Spleen (tissue), 11 donors: ENCODE measurements around the gene SYNPR. TPM values are rescaled to one million over a fixed set of nuclear protein-coding genes. Genes with fewer than 3 reads are reported as not detected.

Experiments used
- DNase-seq: peaks from one replicate; pipeline ENCODE4 v3.0.0-alpha.2; 2020
- H3K27ac ChIP-seq, 8 donors: fragments of 200-600 bp; sonication (generic) in 7 of 8; 1 replicate in 4 of 8; 2 replicates in 4 of 8; pipeline versions ENCODE4 v1.5.0 to v1.8.0; 2016 to 2021; ENCODE audit warnings: inconsistent platforms in 4 of 8, mild to moderate bottlenecking in 4 of 8, moderate library complexity in 1 of 8
- H3K27me3 ChIP-seq, 7 donors: fragments of 200-600 bp; sonication (generic) in 6 of 7; replicated peaks in 1 of 7; 1 replicate in 4 of 7; 2 replicates in 3 of 7; pipeline versions ENCODE4 v1.5.0 to v1.8.0; 2016 to 2021; ENCODE audit warnings: inconsistent platforms in 3 of 7, mild to moderate bottlenecking in 1 of 7
- H3K36me3 ChIP-seq, 6 donors: fragments of 200-600 bp; sonication (generic) in 5 of 6; 1 replicate in 4 of 6; 2 replicates in 2 of 6; pipeline versions ENCODE4 v1.5.0 to v1.8.0; 2016 to 2021; ENCODE audit warnings: inconsistent platforms in 2 of 6
- H3K4me1 ChIP-seq, 6 donors: fragments of 200-600 bp; sonication (generic) in 5 of 6; 1 replicate in 3 of 6; 2 replicates in 3 of 6; pipeline versions ENCODE4 v1.5.0 to v1.8.0; 2016 to 2021; ENCODE audit warnings: inconsistent platforms in 3 of 6
- H3K4me3 ChIP-seq, 8 donors: fragments of 200-600 bp; sonication (generic) in 7 of 8; 1 replicate in 4 of 8; 2 replicates in 4 of 8; pipeline versions ENCODE4 v1.5.0 to v1.8.0; 2016 to 2021; ENCODE audit warnings: inconsistent platforms in 4 of 8, mild to moderate bottlenecking in 4 of 8, moderate library complexity in 2 of 8
- H3K9me3 ChIP-seq, 8 donors: fragments of 200-600 bp; sonication (generic) in 7 of 8; 1 replicate in 4 of 8; 2 replicates in 4 of 8; pipeline versions ENCODE4 v1.5.0 to v1.8.0; 2016 to 2021; ENCODE audit warnings: inconsistent platforms in 4 of 8
- POLR2A ChIP-seq, 3 donors: fragments of 450-650 bp; IDR thresholded peaks; one replicate each; pipeline ENCODE4 v1.5.1; 2017; ENCODE audit warnings: antibody characterized with exemption in 3 of 3, mild to moderate bottlenecking in 1 of 3
- POLR2AphosphoS5 ChIP-seq, 3 donors: sonication (generic); formaldehyde crosslinking; IDR thresholded peaks; one replicate each; pipeline ENCODE4 v1.5.1; 2017; ENCODE audit warnings: antibody characterized with exemption in 3 of 3
- WGBS, 5 donors: extraction: QIAGEN DNeasy Blood & Tissue Kit in 3 of 5; methylation state at CpG; one replicate each; pipeline versions ENCODE4 v1.1.5 to v1.1.7; 2013 to 2018; 5-methylcytosine and 5-hydroxymethylcytosine counted together
- intact Hi-C: fragments of 100-400 bp; cut with DNase I; formaldehyde crosslinking; loops from one replicate; pipeline ENCODE4 v1.15.0; 2023; ENCODE audit warnings: low total_unique reads
- polyA plus RNA-seq, 3 donors: library from polyadenylated mRNA; stranded (reverse); fragments of 200-250 nt; gene quantifications; one replicate each; pipeline ENCODE4 v1.2.1, GENCODE V29; 2013
- total RNA-seq, 7 donors: library from RNA; depleted of rRNA in 3 of 7; stranded (reverse); fragments of >200 nt in 3 of 7; fragmentation: NEBNext Ultra II Directional in 4 of 7; extraction: Animal tissue kit (Norgen Biotek cat#: 25700) in 4 of 7; gene quantifications; one replicate each; pipeline versions ENCODE4 v1.1.0 to v1.2.1, GENCODE V29; 2016 to 2021
- TF ChIP-seq, protein P1 (sequence below), 11 experiments: fragments of 200-600 bp in 7 of 11; fragments of 450-650 bp in 4 of 11; sonication (generic) in 4 of 11; IDR thresholded peaks in 8 of 11; conservative IDR thresholded peaks in 3 of 11; 1 replicate in 7 of 11; 2 replicates in 4 of 11; pipeline versions ENCODE4 v1.4.0 to v1.8.0; 2016 to 2021; ENCODE audit warnings: antibody characterized with exemption in 11 of 11, inconsistent platforms in 4 of 11, mild to moderate bottlenecking in 1 of 11
- donor health status: healthy with polysubstance abuse.
- donor health status: DM: no; HTN: no; CAD: no; lungs with moderate emphysema.
- donor health status: DM: no; HTN: no; CAD: no.
- donor health status: Bipolar disorder and iron deficiency.
- donor health status: healthy.
- donor health status: DM: no; HTN: no; CAD: no.
- donor health status: DM: yes; HTN: yes; CAD: no.

SYNPR gene
- total and polyA plus RNA-seq, 10 donors: not detected

DNA sequence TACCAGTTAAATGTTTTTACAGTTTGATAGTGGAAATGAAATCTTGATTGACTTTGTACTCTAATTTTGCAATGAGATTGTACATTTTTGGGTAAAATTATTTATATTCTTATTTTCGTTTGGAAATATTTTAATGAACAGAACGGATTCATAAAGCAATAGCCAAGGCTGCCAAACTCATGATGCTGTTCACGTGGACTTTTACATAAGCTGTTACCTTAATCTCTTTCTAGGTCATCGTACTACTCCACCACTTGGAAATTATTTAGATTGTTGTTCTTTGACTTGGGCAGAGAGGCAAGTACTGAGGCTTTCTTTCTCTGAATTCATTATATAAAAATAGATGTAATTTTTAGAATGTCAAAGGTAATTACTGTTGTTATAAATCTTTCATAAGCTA is 16.2 kb downstream of the SYNPR start:
- no peaks in the 10 kb centered on the region for H3K4me1 ChIP-seq
- WGBS, 5 donors: 74 to 81% (median 78%) methylated on average over 4 of the region's 4 CpGs
- H3K27ac ChIP-seq: no peak overlapping the region
- H3K36me3 ChIP-seq: no peaks in the 10 kb centered on the region
- no peak for DNase-seq
- TF ChIP-seq, protein P1, sequence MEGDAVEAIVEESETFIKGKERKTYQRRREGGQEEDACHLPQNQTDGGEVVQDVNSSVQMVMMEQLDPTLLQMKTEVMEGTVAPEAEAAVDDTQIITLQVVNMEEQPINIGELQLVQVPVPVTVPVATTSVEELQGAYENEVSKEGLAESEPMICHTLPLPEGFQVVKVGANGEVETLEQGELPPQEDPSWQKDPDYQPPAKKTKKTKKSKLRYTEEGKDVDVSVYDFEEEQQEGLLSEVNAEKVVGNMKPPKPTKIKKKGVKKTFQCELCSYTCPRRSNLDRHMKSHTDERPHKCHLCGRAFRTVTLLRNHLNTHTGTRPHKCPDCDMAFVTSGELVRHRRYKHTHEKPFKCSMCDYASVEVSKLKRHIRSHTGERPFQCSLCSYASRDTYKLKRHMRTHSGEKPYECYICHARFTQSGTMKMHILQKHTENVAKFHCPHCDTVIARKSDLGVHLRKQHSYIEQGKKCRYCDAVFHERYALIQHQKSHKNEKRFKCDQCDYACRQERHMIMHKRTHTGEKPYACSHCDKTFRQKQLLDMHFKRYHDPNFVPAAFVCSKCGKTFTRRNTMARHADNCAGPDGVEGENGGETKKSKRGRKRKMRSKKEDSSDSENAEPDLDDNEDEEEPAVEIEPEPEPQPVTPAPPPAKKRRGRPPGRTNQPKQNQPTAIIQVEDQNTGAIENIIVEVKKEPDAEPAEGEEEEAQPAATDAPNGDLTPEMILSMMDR (IDR thresholded peaks at IDR 0.05 in 8 of 11, conservative IDR thresholded peaks at IDR 0.05 in 3 of 11): no peak
- TF ChIP-seq POLR2A (IDR thresholded peaks at IDR 0.05) (no peak), POLR2AphosphoS5 (IDR thresholded peaks at IDR 0.05) (no peak)
- no peak overlapping the region for H3K4me3 ChIP-seq
- H3K9me3 ChIP-seq: peaks cover 0 to 18% (median 10%) of the 10 kb centered on the region in 8 donors
- intact Hi-C loops: no loop called here
- peaks cover 0 to 5% (median 0%) of the 10 kb centered on the region in 7 donors for H3K27me3 ChIP-seq

DNA sequence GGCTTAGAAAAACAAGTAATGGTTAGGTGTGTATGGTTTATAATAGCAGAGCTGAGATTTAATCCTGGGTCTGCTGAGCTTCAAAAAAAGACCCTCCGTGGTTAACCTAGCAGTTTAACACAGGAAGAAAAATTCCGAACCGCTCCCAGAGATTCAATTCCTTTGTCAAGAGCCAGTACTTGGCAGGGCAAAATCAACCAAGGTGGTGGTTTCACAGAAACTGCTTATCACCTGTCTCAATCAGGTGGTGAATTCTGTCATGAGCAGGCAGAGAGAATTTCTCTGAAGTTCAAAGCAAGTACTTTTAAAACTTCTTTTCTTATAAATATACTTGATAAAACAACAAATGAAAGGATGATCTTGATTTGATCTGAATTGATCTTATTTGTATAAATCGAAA is 17.2 kb downstream of the SYNPR start:
- no peaks in the 10 kb centered on the region for H3K4me1 ChIP-seq
- TF ChIP-seq, protein P1 (IDR thresholded peaks at IDR 0.05 in 8 of 11, conservative IDR thresholded peaks at IDR 0.05 in 3 of 11): no peak
- TF ChIP-seq POLR2A (IDR thresholded peaks at IDR 0.05) (no peak), POLR2AphosphoS5 (IDR thresholded peaks at IDR 0.05) (no peak)
- H3K9me3 ChIP-seq: peaks cover 0 to 18% (median 10%) of the 10 kb centered on the region in 8 donors
- no peak overlapping the region for H3K27ac ChIP-seq
- peaks cover 0 to 5% (median 0%) of the 10 kb centered on the region in 7 donors for H3K27me3 ChIP-seq
- DNase-seq: no peak
- intact Hi-C loops: no loop called here
- H3K36me3 ChIP-seq: no peaks in the 10 kb centered on the region
- 44 to 73% (median 70%) methylated on average over 4 of the region's 4 CpGs for WGBS, 5 donors
- H3K4me3 ChIP-seq: no peak overlapping the region

DNA sequence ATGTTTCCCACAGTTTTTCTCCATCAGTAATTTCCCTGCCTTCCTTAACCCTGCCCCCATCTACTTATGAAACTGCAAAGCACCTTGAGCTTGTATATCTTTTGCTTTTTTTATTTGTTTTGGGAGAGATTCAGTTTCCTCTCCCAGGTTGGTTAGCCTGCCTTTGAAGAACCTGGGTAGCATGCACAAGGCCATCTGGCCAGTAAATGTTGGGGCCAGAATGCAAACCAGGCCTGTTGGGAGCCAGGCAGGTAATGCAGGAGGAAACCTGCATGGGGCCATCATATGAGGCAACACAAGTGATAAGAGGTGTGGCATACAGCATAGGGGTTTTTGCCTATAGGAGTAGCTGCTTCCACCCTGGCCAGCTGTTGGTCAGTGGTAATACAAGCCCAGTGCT is 17.7 kb downstream of the SYNPR start:
- H3K27me3 ChIP-seq: peaks cover 0 to 5% (median 0%) of the 10 kb centered on the region in 7 donors
- H3K36me3 ChIP-seq: no peaks in the 10 kb centered on the region
- no peak for DNase-seq
- intact Hi-C loops: no loop called here
- H3K4me3 ChIP-seq: no peak overlapping the region
- TF ChIP-seq POLR2A (IDR thresholded peaks at IDR 0.05) (no peak), POLR2AphosphoS5 (IDR thresholded peaks at IDR 0.05) (no peak)
- TF ChIP-seq, protein P1 (IDR thresholded peaks at IDR 0.05 in 8 of 11, conservative IDR thresholded peaks at IDR 0.05 in 3 of 11): no peak
- H3K9me3 ChIP-seq: peaks cover 0 to 18% (median 10%) of the 10 kb centered on the region in 8 donors
- no peaks in the 10 kb centered on the region for H3K4me1 ChIP-seq
- no peak overlapping the region for H3K27ac ChIP-seq

DNA sequence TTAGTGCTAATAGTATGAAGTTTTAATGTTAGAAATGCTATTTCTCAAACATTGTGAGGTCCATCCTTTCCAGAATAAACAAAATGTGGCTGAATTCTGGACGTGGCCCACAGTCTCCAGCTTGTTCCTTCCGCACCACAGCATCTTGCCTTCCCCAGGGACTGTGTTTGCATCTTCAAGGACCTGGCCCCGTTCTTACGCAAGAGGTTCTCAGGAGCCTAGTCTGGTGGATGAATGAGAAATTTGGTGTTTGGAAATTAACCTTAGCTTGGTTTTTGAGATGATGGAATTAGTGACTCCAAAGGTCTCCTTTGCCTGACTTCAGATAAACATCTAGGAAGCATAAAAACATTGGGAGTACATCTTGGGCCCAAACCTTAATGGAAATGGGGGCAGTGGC is 18.1 kb downstream of the SYNPR start:
- Histone ChIP-seq H3K4me1 (no peaks in the 10 kb centered on the region), H3K4me3 (no peak overlapping the region), H3K9me3 (peaks cover 0 to 18% (median 10%) of the 10 kb centered on the region in 8 donors), H3K27me3 (peaks cover 0 to 5% (median 0%) of the 10 kb centered on the region in 7 donors), H3K27ac (no peak overlapping the region), H3K36me3 (no peaks in the 10 kb centered on the region)
- intact Hi-C loops: no loop called here
- no peak for DNase-seq
- TF ChIP-seq POLR2A (IDR thresholded peaks at IDR 0.05): no peak
- WGBS, 5 donors: 72 to 89% (median 83%) methylated on average over 4 of the region's 4 CpGs

DNA sequence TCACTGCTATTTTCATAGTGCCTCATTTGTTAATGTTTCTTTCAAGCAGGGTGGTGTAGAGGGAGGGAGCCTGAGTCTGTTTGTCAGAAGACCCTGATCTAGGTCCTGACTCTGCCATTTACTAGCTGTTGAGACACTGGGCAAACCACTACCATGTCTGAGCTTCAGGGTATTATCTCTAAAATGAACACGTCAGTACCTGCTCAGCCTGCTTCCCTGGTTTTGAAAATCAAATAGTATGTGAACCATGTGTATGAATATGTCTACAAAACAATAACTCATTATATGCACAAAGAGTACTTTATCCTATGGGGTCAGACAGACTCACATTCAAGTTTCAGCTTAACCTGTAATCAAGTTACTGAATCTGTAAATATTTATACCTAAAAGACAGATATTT is 25.1 kb downstream of the SYNPR start:
- WGBS, 5 donors: 59 to 77% (median 77%) methylated on average over 1 of the region's 1 CpG
- no peak for TF ChIP-seq POLR2A (IDR thresholded peaks at IDR 0.05)
- no peak for TF ChIP-seq POLR2AphosphoS5 (IDR thresholded peaks at IDR 0.05)
- TF ChIP-seq, protein P1 (IDR thresholded peaks at IDR 0.05 in 8 of 11, conservative IDR thresholded peaks at IDR 0.05 in 3 of 11): no peak
- no peak for DNase-seq
- intact Hi-C loops: no loop called here
- Histone ChIP-seq H3K36me3 (no peaks in the 10 kb centered on the region), H3K27ac (no peak overlapping the region), H3K9me3 (peaks cover 0 to 10% (median 0%) of the 10 kb centered on the region in 8 donors), H3K27me3 (no peaks in the 10 kb centered on the region), H3K4me3 (no peak overlapping the region), H3K4me1 (no peaks in the 10 kb centered on the region)
